ENCODE measurements around the gene ATP1B1.

- TF ChIP-seq CTCF (IDR thresholded peaks at IDR 0.05) (no peak), STAT6 (CRISPR knock-in tag; conservative IDR thresholded peaks at IDR 0.05; ENCODE audit: low read depth) (no peak), CREB1 (CRISPR knock-in tag; IDR thresholded peaks at IDR 0.05) (no peak)
Observed at GRCh38 chr1:169117599-169117998, 11.1 kb downstream of the ATP1B1 start.

All from WTC11 (cell line).